ENCODE data around the gene SPATA31D1. TPM values are rescaled to one million over a fixed set of nuclear protein-coding genes. Genes with fewer than 3 reads are reported as not detected.

SPATA31D1 gene
- total RNA-seq, 1 experiment from 2014 or later: not detected

- no peak overlapping the region for H3K4me3 Mint-ChIP-seq
- CTCF ChIA-PET: no interaction called here
- H3K4me1 Mint-ChIP-seq: no peaks in the 10 kb centered on the region
- POLR2A ChIA-PET: interaction anchor here (0.5 kb wide), 1 partner anchor 963 kb away, joined by 5 read pairs; no protein-coding TSS in a partner anchor
- no peak overlapping the region for H3K27ac Mint-ChIP-seq
- no peaks in the 10 kb centered on the region for H3K27me3 Mint-ChIP-seq (ENCODE audit: low read depth)
- DNase-seq (ENCODE audit: low spot score): no peak
- peaks cover 27% of the 10 kb centered on the region for H3K9me3 Mint-ChIP-seq
- ATAC-seq: no peak
- TF ChIP-seq USF1 (CRISPR knock-in tag; IDR thresholded peaks at IDR 0.05): no peak
- TF ChIP-seq NFATC4 (CRISPR knock-in tag; IDR thresholded peaks at IDR 0.05): no peak
- TF ChIP-seq E2F4 (CRISPR knock-in tag; IDR thresholded peaks at IDR 0.05; ENCODE audit: borderline replicate concordance, low read depth): no peak
- TF ChIP-seq MLX (CRISPR knock-in tag; IDR thresholded peaks at IDR 0.05): no peak
- no peak for TF ChIP-seq NR2C2 (CRISPR knock-in tag; IDR thresholded peaks at IDR 0.05)
- TF ChIP-seq IRF1 (CRISPR knock-in tag; IDR thresholded peaks at IDR 0.05): no peak
- no peak for TF ChIP-seq ZBTB21 (CRISPR knock-in tag; IDR thresholded peaks at IDR 0.05; ENCODE audit: borderline replicate concordance)
- no peak for TF ChIP-seq ZNF423 (CRISPR knock-in tag; IDR thresholded peaks at IDR 0.05)
- no peak for TF ChIP-seq OVOL2 (CRISPR knock-in tag; IDR thresholded peaks at IDR 0.05; ENCODE audit: borderline replicate concordance)
- TF ChIP-seq GABPB1 (CRISPR knock-in tag; IDR thresholded peaks at IDR 0.05): no peak
- TF ChIP-seq SMAD3 (CRISPR knock-in tag; IDR thresholded peaks at IDR 0.05; ENCODE audit: borderline replicate concordance): no peak
- peaks cover 6% of the 10 kb centered on the region for H3K36me3 Mint-ChIP-seq
Observed at GRCh38 chr9:81964218-81965171, 24.1 kb upstream of the SPATA31D1 start.

GRCh38 chr9:81968026-81968425, 20.5 kb upstream of the SPATA31D1 start:
- CTCF ChIA-PET: no interaction called here
- TF ChIP-seq IRF2 (CRISPR knock-in tag; IDR thresholded peaks at IDR 0.05; ENCODE audit: borderline replicate concordance, low read depth) (no peak), GTF2I (CRISPR knock-in tag; conservative IDR thresholded peaks at IDR 0.05) (no peak), NFYB (CRISPR knock-in tag; conservative IDR thresholded peaks at IDR 0.05; ENCODE audit: low read depth) (no peak), PRRX2 (CRISPR knock-in tag; IDR thresholded peaks at IDR 0.05) (no peak), E2F4 (CRISPR knock-in tag; IDR thresholded peaks at IDR 0.05; ENCODE audit: borderline replicate concordance, low read depth) (no peak), ZNF423 (CRISPR knock-in tag; IDR thresholded peaks at IDR 0.05) (no peak), GRHL2 (CRISPR knock-in tag; IDR thresholded peaks at IDR 0.05; ENCODE audit: insufficient replicate concordance, severe bottlenecking) (no peak), NR3C1 (CRISPR knock-in tag; conservative IDR thresholded peaks at IDR 0.05; ENCODE audit: low read depth) (no peak), ZNF512 (CRISPR knock-in tag; IDR thresholded peaks at IDR 0.05; ENCODE audit: borderline replicate concordance) (no peak), ZNF219 (CRISPR knock-in tag; IDR thresholded peaks at IDR 0.05; ENCODE audit: borderline replicate concordance) (no peak), ZNF671 (CRISPR knock-in tag; IDR thresholded peaks at IDR 0.05) (no peak), ELF4 (CRISPR knock-in tag; IDR thresholded peaks at IDR 0.05; ENCODE audit: low read depth) (no peak), ETV6 (CRISPR knock-in tag; IDR thresholded peaks at IDR 0.05) (no peak), HMGXB4 (CRISPR knock-in tag; IDR thresholded peaks at IDR 0.05) (no peak), FOXJ3 (CRISPR knock-in tag; IDR thresholded peaks at IDR 0.05; ENCODE audit: borderline replicate concordance) (no peak), FOXK1 (CRISPR knock-in tag; IDR thresholded peaks at IDR 0.05) (no peak)
- ATAC-seq (no peak), DNase-seq (ENCODE audit: low spot score) (no peak)
- Mint-ChIP-seq H3K4me3 (no peak overlapping the region), H3K9me3 (peaks cover 49% of the 10 kb centered on the region), H3K36me3 (peaks cover 6% of the 10 kb centered on the region), H3K27ac (no peak overlapping the region), H3K27me3 (ENCODE audit: low read depth) (no peaks in the 10 kb centered on the region), H3K4me1 (no peaks in the 10 kb centered on the region)
- POLR2A ChIA-PET: no interaction called here

Data from WTC11 (cell line).